HCT116 (cell line): ENCODE measurements around the gene CNGA1. TPM values are rescaled to one million over a fixed set of nuclear protein-coding genes. Genes with fewer than 3 reads are reported as not detected.

ENCODE experiments used
- ATAC-seq: fragments of 200-7000 bp; cut with Tn5 transposase; 2 replicates; pipeline ENCODE4 v1.9.1; 2020; ENCODE audit warnings: mild to moderate bottlenecking, moderate library complexity
- BruUV-seq: library from RNA; stranded (reverse); fragments of 400-500 nt; replicated peaks from 2 replicates; lab custom pipeline; 2021; lab: Mats Ljungman, UMichigan
- CTCF ChIA-PET: fragments of 300-600 bp; sonication (Branson Sonifier 250); formaldehyde crosslinking; loops from one replicate; lab custom pipeline; 2021; ENCODE audit warnings: antibody characterized with exemption; lab: Charles Lee
- POLR2A ChIA-PET: fragments of 300-600, 350-600 bp; sonication (Branson Sonifier 250); formaldehyde crosslinking; loops from one replicate; lab custom pipeline; 2021; ENCODE audit warnings: antibody characterized with exemption; lab: Charles Lee
- RAD21 ChIA-PET, 2 experiments: fragments of 300-600 bp; sonication (Branson Sonifier 250); formaldehyde crosslinking; loops; one replicate each; lab custom pipeline; 2023; ENCODE audit warnings: low total read pairs in 2 of 2; ENCODE audit not compliant: uncharacterized antibody in 2 of 2, unreplicated experiment in 2 of 2, low non-redundant PET in 1 of 2; lab: Charles Lee
- DNase-seq: peaks from one replicate; pipeline ENCODE4 v3.0.0-alpha.2; 2010; ENCODE audit warnings: low read depth, low spot score
- H2AFZ ChIP-seq: fragments of 200-600 bp; shearing (Covaris generic), sonication (generic); 2 replicates; pipeline ENCODE4 v1.6.1; 2017; ENCODE audit warnings: low read depth, mixed run types, mixed read lengths, antibody characterized with exemption, low read length; ENCODE audit not compliant: poor library complexity, severe bottlenecking
- H3K27ac ChIP-seq: 2 replicates; pipeline ENCODE4 v1.5.1; 2012; ENCODE audit warnings: low read depth, low read length
- H3K27me3 ChIP-seq: fragments of 200-600 bp; sonication (generic); 2 replicates; pipeline ENCODE4 v1.6.1; 2016; ENCODE audit warnings: mixed run types, low read length, mixed read lengths; ENCODE audit not compliant: insufficient read depth
- H3K36me3 ChIP-seq, 2 experiments: fragments of 200-500 bp in 1 of 2; fragments of 200-600 bp in 1 of 2; sonication (Bioruptor generic) in 1 of 2; sonication (generic) in 1 of 2; 2 replicates each; pipeline versions ENCODE4 v1.5.1 to v1.6.1; 2014 to 2016; ENCODE audit warnings: low read length in 2 of 2, inconsistent platforms in 1 of 2, mixed read lengths in 1 of 2, mixed run types in 1 of 2; ENCODE audit not compliant: insufficient read depth in 2 of 2, control insufficient read depth in 1 of 2
- H3K4me1 ChIP-seq, 2 experiments: fragments of 200-600 bp in 1 of 2; sonication (generic) in 1 of 2; 2 replicates each; pipeline versions ENCODE4 v1.5.1 to v1.6.1; 2012 to 2017; ENCODE audit warnings: low read length in 2 of 2, inconsistent platforms in 1 of 2, mild to moderate bottlenecking in 1 of 2, mixed read lengths in 1 of 2, mixed run types in 1 of 2, moderate library complexity in 1 of 2; ENCODE audit not compliant: insufficient read depth in 2 of 2, control insufficient read depth in 1 of 2
- H3K4me2 ChIP-seq: fragments of 200-600 bp; sonication (generic); 2 replicates; pipeline ENCODE4 v1.6.1; 2017; ENCODE audit warnings: mixed run types, low read length, mixed read lengths
- H3K4me3 ChIP-seq, 2 experiments: fragments of 200-600 bp in 1 of 2; sonication (generic) in 1 of 2; replicated peaks in 1 of 2; 2 replicates each; pipeline ENCODE4 v1.5.1; 2011 to 2016; ENCODE audit warnings: low read length in 2 of 2, control low read depth in 1 of 2, low read depth in 1 of 2, mild to moderate bottlenecking in 1 of 2, mixed read lengths in 1 of 2, mixed run types in 1 of 2
- H3K79me2 ChIP-seq: fragments of 200-600 bp; sonication (generic); 2 replicates; pipeline ENCODE4 v1.6.1; 2017; ENCODE audit warnings: mild to moderate bottlenecking, mixed run types, low read length, moderate library complexity, mixed read lengths; ENCODE audit not compliant: insufficient read depth
- H3K9ac ChIP-seq: fragments of 200-600 bp; sonication (generic); 2 replicates; pipeline ENCODE4 v1.6.1; 2016; ENCODE audit warnings: low read length, mixed read lengths
- H3K9me2 ChIP-seq: fragments of 200-600 bp; sonication (generic), shearing (Covaris generic); 2 replicates; pipeline ENCODE4 v1.6.1; 2017; ENCODE audit warnings: mixed run types, mild to moderate bottlenecking, moderate library complexity; ENCODE audit not compliant: insufficient read depth
- H3K9me3 ChIP-seq, 2 experiments: fragments of 200-500 bp in 1 of 2; fragments of 200-600 bp in 1 of 2; sonication (Bioruptor generic) in 1 of 2; sonication (generic) in 1 of 2; 2 replicates each; pipeline ENCODE4 v1.6.1; 2014 to 2017; ENCODE audit warnings: low read length in 2 of 2, mixed read lengths in 2 of 2, inconsistent platforms in 1 of 2, low read depth in 1 of 2, mild to moderate bottlenecking in 1 of 2, mixed run types in 1 of 2, moderate library complexity in 1 of 2; ENCODE audit not compliant: control insufficient read depth in 1 of 2, insufficient read depth in 1 of 2
- H4K20me1 ChIP-seq: fragments of 200-600 bp; sonication (generic), shearing (Covaris generic); 2 replicates; pipeline ENCODE4 v1.6.1; 2017; ENCODE audit warnings: mixed run types, mild to moderate bottlenecking, moderate library complexity; ENCODE audit not compliant: insufficient read depth
- ATF3 ChIP-seq: IDR thresholded peaks from 2 replicates; pipeline ENCODE4 v1.6.1; 2012
- CBX3 ChIP-seq: IDR thresholded peaks from 2 replicates; pipeline ENCODE4 v1.6.1; 2012; ENCODE audit warnings: low read depth
- CEBPB ChIP-seq: IDR thresholded peaks from 2 replicates; pipeline ENCODE4 v1.6.1; 2012; ENCODE audit warnings: low read depth
- EGR1 ChIP-seq: IDR thresholded peaks from 2 replicates; pipeline ENCODE4 v1.6.1; 2012; ENCODE audit warnings: low read depth
- ELF1 ChIP-seq: IDR thresholded peaks from 2 replicates; pipeline ENCODE4 v1.6.1; 2012; ENCODE audit warnings: low read depth, borderline replicate concordance
- EZH2 ChIP-seq: fragments of 200-600 bp; sonication (generic); IDR thresholded peaks from 2 replicates; pipeline ENCODE4 v1.6.1; 2017; ENCODE audit warnings: antibody characterized with exemption, mixed run types
- EZH2phosphoT487 ChIP-seq: fragments of 200-600 bp; IDR thresholded peaks from 2 replicates; pipeline ENCODE4 v1.6.1; 2018; ENCODE audit warnings: antibody characterized with exemption, borderline replicate concordance
- JUND ChIP-seq: IDR thresholded peaks from 2 replicates; pipeline ENCODE4 v1.6.1; 2012
- POLR2A ChIP-seq: IDR thresholded peaks from 2 replicates; pipeline ENCODE4 v1.7.0; 2011; ENCODE audit warnings: borderline replicate concordance; ENCODE audit not compliant: insufficient read depth, insufficient read length; ENCODE audit errors: extremely low read depth
- RAD21 ChIP-seq: IDR thresholded peaks from 2 replicates; pipeline ENCODE4 v1.6.1; 2012; ENCODE audit warnings: low read depth, mild to moderate bottlenecking
- SIN3A ChIP-seq: IDR thresholded peaks from 2 replicates; pipeline ENCODE4 v1.6.1; 2012; ENCODE audit warnings: low read depth
- SP1 ChIP-seq: IDR thresholded peaks from 2 replicates; pipeline ENCODE4 v1.6.1; 2012; ENCODE audit warnings: low read depth
- SRF ChIP-seq: IDR thresholded peaks from 2 replicates; pipeline ENCODE4 v1.6.1; 2012; ENCODE audit warnings: low read depth
- TCF7L2 ChIP-seq: IDR thresholded peaks from 2 replicates; pipeline ENCODE4 v1.7.0; 2011; ENCODE audit warnings: borderline replicate concordance, inconsistent platforms; ENCODE audit not compliant: insufficient read depth, insufficient read length; ENCODE audit errors: extremely low read depth
- ZFX ChIP-seq: fragments of 450-650 bp; IDR thresholded peaks from 2 replicates; pipeline ENCODE4 v1.6.1; 2017
- ZNF274 ChIP-seq: fragments of 200-500 bp; sonication (Bioruptor generic); IDR thresholded peaks from 2 replicates; pipeline ENCODE4 v1.6.1; 2014; ENCODE audit warnings: mild to moderate bottlenecking, low read depth, low read length, inconsistent platforms
- intact Hi-C: fragments of 100-400 bp; cut with micrococcal nuclease; formaldehyde crosslinking; loops from 2 replicates; pipeline ENCODE4 v1.10.0; 2022
- total RNA-seq: library from RNA; stranded (reverse); gene quantifications from one replicate; pipeline ENCODE4 v1.2.1, GENCODE V29; 2021; ENCODE audit not compliant: unreplicated experiment
- TF ChIP-seq, protein P1 (sequence below): IDR thresholded peaks from 2 replicates; pipeline ENCODE4 v1.6.1; 2012

CNGA1 gene
- total RNA-seq, 1 experiment from 2014 or later, result 2.1 TPM

DNA sequence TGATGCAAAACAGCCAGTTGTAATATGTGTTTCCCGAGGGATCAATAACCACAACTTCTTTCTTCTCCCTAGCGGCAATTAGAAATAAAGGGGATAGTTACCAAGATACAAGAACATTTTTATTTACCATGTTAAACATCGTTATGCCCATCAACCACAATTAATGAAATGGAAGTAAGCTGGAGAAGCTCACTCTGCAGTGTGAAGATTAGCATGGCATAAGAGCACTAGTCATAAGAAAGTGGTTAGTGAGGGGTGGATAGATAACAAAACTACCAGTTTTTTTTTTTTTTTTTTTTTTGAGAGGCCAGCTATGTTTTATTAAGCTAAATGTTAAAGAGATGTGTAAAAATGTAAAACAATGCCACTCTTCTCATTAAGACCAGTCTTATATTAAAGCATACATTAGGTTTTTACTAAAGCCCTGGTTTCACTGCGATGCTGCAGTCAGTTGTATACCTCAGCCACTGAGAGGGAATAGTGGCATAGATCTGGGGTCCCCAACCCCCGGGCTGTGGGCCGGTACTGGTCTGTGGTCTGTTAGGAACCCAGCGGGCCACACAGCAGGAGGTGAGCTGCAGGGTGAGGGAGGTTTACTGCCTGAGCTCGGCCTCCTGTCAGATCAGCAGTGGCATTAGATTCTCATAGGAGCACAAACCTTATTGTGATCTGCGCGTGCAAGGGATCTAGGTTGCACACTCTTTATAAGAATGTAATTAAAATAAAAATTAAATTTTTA is 74.2 kb downstream of the CNGA1 start:
- Histone ChIP-seq H3K4me2 (no peak overlapping the region), H3K27me3 (no peaks in the 10 kb centered on the region), H3K9me3 (no peaks in the 10 kb centered on the region), H3K79me2 (no peaks in the 10 kb centered on the region), H4K20me1 (no peaks in the 10 kb centered on the region), H3K4me3 (no peak overlapping the region), H3K27ac (no peak overlapping the region), H3K9ac (no peak overlapping the region), H3K4me1 (no peaks in the 10 kb centered on the region), H2AFZ (no peak overlapping the region), H3K9me2 (0 out of 2 replicates have a peak, but pooled peaks cover under 1% of the 10 kb centered on the region), H3K36me3 (no peaks in the 10 kb centered on the region)
- ChIA-PET POLR2A (no interaction called here), RAD21 (no interaction called here), CTCF (interaction anchor here (2.0 kb wide), 1 partner anchor 8 kb away, joined by 5 read pairs; no protein-coding TSS in a partner anchor)
- no peak for DNase-seq
- BruUV-seq, result no TSS peak
- no peak for ATAC-seq
- intact Hi-C loops, result no loop called here
- TF ChIP-seq, protein P1, sequence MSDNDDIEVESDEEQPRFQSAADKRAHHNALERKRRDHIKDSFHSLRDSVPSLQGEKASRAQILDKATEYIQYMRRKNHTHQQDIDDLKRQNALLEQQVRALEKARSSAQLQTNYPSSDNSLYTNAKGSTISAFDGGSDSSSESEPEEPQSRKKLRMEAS, result no peak
- TF ChIP-seq ATF3 (no peak), SIN3A (no peak), EGR1 (no peak), POLR2A (no peak), EZH2phosphoT487 (no peak), TCF7L2 (no peak)
- TF ChIP-seq, all 23 proteins: peak for 0

DNA sequence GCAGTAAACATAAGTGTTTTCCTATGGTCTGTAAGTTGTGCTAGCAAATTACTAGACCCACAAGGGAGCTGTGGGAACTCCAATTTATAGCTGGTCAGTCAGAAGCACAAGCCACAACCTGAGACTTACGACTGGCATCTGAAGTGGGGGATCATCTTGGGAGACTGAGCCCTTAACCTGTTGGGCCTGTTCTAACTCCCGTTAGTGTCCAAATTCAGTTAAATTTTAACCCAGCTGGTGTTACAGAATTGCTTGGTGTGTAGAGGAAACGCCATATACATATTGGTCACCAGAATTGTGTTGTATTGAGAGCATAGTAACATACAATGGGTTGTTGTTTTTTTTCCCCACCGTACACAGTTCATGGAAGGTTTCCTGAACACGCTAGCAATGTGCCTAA is 77.0 kb downstream of the CNGA1 start:
- ChIA-PET POLR2A (no interaction called here), CTCF (no interaction called here), RAD21 (no interaction called here)
- Histone ChIP-seq H3K27ac (no peak overlapping the region), H4K20me1 (no peaks in the 10 kb centered on the region), H3K79me2 (no peaks in the 10 kb centered on the region), H3K4me3 (no peak overlapping the region), H2AFZ (no peak overlapping the region), H3K4me1 (no peaks in the 10 kb centered on the region), H3K36me3 (no peaks in the 10 kb centered on the region), H3K9me3 (no peaks in the 10 kb centered on the region), H3K9ac (no peak overlapping the region), H3K27me3 (no peaks in the 10 kb centered on the region), H3K9me2 (0 out of 2 replicates have a peak, but pooled peaks cover 4% of the 10 kb centered on the region), H3K4me2 (no peak overlapping the region)
- ATAC-seq (no peak), DNase-seq (no peak)
- intact Hi-C loops, result no loop called here
- no TSS peak for BruUV-seq
- TF ChIP-seq ZFX (no peak), ATF3 (no peak), RAD21 (no peak), EZH2phosphoT487 (no peak), CBX3 (no peak), SRF (no peak), ZNF274 (no peak), SP1 (no peak), JUND (no peak), POLR2A (no peak), SIN3A (no peak), CEBPB (no peak), ELF1 (no peak), EZH2 (no peak)
- TF ChIP-seq, protein P1, result no peak
